HG02870 (cell line): ENCODE data around the gene SYCP2.
"Not testable (repeated sequence)": the region's sequence is repeated elsewhere in the genome, so short reads cannot be mapped to it uniquely, and the experiment has no call there.

Source experiments
- ATAC-seq: cut with Tn5 transposase; IDR thresholded peaks from one replicate; pipeline ENCODE4 v1.9.1; 2021; ENCODE audit warnings: mild to moderate bottlenecking, moderate library complexity; ENCODE audit not compliant: unreplicated experiment

The SYCP2 gene

DNA sequence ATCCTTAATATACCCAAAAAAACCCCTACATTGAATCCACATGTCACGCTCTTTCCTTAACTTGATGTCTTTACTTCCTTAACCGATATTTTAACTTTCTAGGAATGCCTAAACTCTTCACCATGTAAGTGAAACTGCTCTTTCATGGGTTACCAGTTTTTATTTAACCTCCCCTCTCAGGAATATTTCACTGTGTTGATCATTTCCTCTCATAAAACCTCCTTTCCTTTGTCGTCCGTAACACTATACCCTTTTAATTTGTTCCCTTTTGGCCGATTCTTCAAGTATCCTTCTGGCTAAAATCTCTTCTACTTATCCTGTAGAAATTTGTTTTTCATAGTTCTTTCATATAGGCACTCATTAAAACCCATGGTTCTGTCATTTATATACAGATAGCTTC, 24.6 kb downstream of the SYCP2 start:
- ATAC-seq = no peak

DNA sequence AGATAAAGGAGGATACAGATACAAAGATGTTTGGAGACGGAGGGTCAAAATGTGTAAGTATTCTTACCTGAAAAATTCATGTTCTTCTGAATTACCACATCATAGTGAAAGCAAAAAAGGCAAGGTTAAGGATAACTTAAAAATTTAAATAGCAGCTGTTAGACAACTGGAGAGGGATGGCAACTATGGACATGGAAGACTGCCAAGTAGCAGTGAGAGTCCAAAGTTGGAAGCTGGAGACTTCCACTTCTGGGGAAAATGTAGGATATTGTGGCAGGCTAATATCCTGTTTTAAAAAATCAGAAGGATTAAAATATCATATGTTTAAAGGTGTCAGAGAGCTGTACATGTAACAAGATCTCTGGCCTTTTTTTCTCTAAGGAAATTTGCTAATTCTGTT, 29.8 kb downstream of the SYCP2 start:
- ATAC-seq = no peak

DNA sequence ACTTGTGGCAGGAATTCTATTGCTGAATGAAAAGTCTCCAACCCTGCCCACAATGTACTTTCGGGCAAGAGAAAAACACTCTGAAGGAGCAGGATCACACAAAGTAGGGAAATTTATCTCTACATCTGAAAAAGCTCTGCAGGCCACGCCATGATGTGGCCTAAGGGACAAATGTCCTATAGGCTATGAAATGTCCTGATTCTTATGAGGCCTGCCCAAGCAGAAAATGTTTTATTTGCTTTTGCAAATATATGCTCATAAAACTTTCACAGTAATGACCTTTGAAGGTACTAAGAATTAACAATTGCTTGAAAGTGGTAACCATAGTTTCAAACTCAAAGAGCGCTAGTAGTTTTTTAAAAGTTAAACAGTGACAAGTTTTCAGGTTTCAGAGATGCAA, 31.0 kb downstream of the SYCP2 start:
- no peak for ATAC-seq

DNA sequence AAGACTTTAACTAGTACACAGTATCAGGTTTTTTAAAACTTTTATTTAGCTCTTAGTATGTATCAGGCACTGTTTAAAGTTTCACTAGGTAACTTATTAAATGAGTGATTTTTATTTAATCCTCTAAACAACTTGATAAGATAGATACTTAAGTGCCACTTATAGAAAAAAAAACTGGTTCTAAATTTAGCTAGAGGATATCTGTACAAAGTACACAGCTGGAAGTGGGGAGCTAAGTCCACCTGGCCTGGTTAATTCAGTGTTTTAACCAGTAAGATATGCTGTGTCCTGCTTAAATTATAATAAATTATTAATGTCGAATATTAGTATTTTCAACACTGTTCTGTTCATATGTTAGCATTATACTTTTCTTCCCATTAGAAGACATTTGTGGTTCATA, 37.5 kb downstream of the SYCP2 start:
- ATAC-seq = no peak

DNA sequence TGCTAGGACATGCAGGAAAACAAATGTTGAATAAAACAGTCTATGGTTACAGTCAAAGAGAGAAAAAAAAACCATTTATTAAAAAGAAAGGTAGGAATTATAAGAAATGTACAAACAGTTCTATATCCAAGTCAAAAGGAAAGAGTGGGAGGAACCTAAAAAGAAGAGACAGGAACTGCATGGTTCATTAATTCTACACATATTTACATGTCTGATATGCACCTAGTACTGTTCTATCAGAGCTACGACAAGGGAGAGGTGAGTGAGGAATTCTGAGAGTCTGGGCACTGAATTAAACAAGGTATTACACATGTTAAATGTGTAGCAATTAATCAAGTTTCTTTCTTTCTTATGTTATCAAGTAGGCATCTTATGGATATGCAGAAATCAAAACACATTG, 41.9 kb downstream of the SYCP2 start:
- no peak for ATAC-seq

DNA sequence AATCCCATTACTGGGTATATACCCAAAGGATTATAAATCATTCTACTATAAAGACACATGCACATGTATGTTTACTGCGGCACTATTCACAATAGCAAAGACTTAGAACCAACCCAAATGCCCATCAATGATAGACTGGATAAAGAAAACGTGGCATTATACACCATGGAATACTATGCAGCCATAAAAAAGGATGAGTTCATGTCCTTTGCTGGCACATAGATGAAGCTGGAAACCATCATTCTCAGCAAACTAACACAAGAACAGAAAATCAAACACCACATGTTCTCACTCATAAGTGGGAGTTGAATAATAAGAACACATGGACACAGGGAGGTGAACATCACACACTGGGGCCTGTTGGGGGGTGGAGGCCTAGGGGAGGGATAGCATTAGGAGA, 43.4 kb downstream of the SYCP2 start:
- not testable (repeated sequence) for ATAC-seq

DNA sequence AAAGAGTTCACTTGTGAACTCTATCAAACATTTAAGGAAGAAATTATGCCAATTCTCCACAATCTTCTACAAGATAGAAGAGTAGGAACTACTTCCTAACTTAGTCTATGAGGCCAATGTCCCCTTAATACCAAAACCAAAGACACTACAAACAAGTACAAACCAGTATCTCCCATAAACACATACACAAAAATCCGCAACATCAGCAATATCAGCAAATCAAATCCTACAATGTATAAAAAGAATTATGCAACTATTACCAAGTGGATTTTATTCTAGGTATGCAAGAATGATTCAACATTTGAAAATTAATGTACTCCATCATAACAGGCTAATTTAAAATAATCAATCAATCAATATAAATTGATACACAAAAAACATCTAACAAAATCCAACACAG, 45.4 kb downstream of the SYCP2 start:
- ATAC-seq = no peak

DNA sequence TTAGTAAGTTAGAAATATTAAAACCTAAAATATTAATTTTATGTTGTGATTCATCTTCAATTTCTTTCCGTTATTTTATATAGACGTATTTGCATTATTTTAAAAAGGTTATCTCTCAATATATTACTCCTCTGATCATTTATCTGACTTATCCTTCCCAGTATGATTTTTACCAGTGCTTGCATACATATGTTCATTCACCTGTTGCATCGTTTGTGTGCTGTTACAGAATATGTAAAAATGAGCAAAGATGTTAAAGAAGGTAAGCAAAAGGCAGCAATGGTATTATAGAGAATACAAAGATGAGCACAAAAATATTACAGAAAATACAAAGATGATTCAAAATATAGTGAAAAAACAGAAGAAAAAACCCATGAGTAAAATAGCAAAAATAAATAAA, 48.9 kb downstream of the SYCP2 start:
- ATAC-seq = no peak

DNA sequence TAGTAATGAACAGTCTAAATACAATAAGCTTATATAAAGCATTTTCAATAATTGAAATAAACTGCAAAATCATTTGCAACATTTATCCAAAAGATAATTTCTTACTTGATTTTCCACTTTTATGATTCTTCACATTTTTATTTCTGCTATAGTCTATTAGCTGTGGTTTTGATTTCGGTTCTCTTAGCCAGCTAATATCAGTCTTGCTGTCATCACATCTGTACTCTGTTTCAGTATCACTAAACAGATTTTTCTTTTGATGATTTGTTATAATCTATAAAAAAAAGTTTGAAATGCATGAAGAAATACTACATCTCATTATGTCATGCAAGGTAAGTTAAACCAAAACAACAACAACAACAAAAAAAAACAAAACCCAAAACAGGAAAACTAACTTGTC, 53.2 kb downstream of the SYCP2 start:
- no peak for ATAC-seq

DNA sequence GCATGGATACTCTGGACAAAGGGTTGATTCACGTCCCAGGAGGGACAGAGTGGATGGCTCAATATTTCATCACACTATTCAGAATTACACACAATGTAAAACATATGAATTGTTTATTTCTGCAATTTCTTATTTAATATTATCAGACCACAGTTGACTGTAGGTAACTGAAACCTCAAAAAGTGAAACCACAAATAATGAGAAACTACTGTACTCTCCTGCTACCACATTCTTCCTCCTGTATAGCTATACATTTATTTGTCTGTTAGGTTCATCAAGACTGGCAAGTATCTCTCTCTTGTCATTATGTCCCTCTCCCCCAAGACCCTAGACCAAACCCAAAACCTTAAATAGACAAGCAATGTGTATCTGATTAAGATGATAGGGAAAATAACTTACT, 60.0 kb downstream of the SYCP2 start:
- no peak for ATAC-seq

DNA sequence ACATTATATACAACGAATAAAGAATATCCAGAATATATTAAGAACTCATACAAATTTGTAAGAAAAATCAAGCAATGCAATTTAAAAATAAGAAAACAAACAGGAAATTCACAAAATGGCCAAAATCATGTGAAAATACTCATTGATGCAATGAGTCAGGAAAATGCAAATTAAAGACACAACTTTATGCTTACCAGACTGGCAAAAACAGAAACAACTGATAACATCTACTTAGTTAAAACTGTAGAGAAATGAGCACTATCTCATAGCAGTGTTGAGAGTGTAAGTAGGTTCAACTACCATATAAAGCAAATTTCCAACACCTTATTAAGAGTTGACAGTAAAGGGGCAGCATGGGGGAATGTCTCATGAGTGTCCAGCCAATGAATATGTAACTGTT, 62.3 kb downstream of the SYCP2 start:
- no peak for ATAC-seq

DNA sequence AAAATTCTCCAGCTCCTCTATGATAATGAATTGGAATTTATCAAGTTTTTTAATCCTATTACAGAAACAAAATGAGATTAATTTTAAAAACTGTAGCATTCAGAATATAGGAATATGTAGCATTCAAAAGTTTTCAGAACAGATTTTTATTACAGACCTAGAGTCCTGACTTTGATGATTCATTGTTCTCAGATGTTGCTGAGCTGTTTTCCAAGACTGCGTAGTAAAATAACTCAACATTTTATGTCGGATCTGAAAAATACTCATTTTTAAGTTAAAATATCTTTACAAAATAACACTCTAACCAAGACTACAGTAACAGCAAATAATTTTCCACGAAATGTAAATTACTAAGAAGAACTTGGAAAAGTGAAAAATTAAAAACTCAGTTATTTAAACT, 67.1 kb downstream of the SYCP2 start:
- ATAC-seq = no peak

DNA sequence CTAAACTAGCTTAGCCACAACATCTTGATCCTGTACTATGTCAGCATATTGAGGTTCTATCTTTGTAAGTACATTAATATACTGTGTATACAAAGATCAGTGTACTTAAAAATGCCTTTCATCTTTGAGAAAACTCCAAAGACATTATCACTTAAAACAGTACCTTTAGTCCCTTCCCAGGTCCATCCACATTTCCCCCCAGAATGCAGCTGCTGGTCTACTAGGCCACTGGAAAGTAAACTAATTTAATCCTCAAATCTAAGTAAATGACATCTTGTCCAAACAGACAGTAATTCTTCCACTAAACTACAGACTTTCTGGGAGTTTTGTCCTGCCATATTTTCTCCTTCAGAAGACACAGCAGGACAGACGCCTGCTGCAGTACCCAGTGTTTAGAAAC, 68.7 kb downstream of the SYCP2 start:
- ATAC-seq = no peak

DNA sequence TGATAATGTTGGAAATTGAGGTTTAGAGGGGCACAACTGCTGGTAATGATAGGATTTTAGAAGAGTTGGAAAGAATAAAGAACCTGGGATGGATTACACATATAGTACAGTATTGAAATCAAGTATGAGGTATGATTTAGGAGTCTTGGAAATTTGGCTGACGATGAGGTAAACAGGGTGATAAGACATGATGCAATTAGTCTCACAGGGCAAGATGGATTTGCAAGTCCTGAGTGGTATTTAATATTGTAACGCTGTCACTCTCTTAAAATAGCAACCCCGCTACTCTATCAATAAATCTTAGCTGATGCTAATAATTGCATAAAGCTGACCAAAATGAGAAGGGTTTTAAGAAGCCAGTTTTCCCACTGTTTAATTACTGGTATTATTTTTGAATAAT, 70.4 kb downstream of the SYCP2 start:
- no peak for ATAC-seq

DNA sequence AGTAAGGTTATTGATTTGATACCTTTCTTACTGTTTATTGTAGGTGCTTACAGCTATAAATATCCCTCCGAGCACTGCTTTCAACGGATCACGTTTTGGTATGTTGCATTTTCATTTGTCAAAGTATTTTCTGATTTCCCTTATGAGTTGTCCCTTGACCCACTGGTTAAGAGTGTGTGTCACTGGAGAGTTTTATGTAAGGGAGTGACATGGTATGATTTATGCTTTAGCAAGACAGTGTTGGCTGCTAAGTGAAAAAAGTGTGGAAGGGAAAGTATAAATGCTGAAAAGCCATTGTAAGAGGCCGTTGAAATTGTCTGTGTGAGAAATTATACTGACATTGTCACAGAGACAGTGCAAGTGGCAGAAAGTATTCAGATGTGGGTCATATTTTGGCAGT, 72.0 kb downstream of the SYCP2 start:
- ATAC-seq = no peak

DNA sequence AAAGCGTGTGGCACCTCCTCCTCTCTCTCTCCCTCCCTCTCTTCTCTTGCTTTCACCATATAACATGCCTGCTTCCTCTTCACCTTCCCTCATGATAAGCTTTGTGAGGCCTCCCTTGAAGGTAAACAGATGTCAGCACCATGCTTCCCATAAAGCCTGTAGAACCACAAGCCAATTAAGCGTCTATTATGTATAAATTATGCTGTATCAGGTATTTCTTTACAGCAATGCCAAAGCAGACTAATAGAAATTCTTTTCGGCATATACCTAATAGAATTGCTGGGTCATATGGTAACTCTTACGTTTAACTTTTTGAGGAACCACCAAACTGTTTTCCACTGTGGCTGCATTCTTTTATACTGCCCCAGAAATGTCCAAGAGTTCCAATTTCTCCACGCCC, 75.0 kb downstream of the SYCP2 start:
- no peak for ATAC-seq

DNA sequence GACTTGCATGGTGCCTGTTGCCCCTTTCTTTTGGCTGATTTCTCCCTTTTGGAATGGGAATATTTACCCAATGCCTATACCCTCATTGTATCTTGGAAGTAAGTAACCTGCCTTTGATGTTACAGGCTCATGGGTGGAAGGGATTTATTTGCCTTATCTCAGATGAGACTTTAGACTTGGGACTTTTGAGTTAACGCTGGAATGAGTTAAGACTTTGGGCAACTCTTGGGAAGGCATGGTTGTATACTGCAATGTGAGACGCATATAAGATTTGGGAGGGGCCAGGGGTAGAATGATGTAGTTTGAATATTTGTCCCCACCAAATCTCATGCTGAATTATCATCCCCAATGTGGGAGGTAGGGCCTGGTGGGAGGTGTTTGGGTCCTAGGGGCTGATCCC, 75.5 kb downstream of the SYCP2 start:
- no peak for ATAC-seq

DNA sequence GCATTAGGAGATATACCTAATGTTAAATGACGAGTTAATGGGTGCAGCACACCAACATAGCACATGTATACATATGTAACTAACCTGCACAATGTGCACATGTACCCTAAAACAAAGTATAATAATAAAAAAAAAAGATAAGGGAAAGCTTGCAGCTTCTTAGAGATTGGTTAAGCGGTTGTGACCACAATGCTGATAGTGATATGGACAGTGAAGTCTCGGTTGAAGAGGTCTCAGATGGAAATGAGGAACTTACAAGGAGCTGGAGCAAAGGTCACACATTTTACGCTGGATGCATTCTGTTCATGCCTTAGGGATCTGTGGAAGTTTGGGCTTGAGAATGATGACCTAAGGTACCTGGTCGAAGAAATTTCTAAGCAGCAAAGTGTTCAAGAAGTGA, 76.5 kb downstream of the SYCP2 start:
- ATAC-seq = not testable (repeated sequence)

DNA sequence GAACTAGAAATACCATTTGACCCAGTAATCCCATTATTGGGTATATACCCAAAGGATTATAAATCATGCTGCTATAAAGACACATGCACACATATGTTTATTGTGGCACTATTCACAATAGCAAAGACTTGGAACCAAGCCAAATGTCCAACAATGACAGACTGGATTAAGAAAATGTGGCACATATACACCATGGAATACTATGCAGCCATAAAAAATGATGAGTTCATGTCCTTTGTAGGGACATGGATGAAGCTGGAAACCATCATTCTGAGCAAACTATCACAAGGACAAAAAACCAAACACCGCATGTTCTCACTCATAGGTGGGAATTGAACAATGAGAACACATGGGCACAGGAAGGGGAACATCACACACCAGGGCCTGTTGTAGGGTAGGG, 76.9 kb downstream of the SYCP2 start:
- ATAC-seq = not testable (repeated sequence)

DNA sequence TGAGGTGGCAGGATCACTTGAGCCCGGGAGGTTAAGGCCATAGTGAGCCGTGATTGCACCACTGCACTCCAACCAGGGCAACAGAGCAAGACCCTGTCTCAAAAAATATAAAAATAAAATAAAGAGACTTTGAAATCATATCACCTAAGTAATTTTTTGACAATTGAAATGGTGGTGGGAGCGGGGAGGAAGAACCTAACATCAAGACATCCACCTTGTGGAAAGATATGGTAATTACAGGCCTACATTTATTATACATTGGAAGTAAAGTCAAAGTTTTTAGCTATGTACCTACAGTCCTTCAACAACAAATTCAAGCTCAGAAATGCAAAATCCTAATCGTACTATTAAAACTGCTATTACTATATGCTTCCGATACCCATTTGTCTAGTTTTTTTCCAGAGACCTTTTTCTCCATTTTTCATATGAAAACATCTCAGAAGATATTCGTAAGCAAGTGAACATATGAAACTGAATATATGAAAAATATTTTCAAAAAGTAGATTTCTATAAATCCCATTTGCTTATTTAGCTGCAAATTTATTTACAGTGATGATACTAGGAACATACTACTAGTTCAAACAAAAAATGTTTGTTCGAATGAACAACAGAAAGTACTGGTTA, 83.3 kb downstream of the SYCP2 start:
- no peak for ATAC-seq

DNA sequence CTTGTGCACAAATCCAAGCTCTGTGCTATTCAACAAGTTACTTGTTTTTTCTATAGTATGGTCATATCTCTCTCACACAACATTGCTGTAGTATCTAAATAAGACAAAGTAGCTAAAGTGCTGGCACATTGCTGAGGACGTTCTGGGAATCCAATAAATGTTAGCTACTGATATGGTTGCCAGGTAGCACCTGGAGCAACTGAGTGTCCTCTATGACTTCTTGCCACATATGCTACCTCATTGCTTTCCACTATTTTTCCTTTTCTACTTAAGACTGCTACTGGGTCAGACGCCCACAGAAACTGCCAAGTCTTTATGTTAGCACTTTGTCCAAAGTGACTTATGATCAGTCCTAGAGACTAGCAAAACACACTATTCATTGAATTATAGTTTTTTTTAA, 85.3 kb downstream of the SYCP2 start:
- ATAC-seq = no peak

DNA sequence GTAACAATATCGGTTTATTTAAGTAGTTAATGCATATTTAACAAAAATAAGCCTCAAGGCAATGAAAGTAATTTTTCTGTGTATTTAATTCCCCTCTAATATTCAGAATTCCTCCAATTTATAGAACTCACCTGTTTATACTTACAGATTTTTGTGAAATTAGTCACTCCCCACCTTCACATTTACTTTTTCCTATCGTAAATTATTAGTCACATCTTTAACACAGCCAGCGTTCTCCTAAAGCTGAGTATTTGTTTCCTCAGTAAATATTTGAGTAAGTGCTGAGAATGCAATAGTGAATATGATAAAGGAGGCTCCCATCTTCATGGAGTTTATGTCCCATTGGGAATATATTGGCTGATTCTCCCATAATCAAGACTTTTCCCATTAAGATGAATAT, 88.0 kb downstream of the SYCP2 start:
- no peak for ATAC-seq

DNA sequence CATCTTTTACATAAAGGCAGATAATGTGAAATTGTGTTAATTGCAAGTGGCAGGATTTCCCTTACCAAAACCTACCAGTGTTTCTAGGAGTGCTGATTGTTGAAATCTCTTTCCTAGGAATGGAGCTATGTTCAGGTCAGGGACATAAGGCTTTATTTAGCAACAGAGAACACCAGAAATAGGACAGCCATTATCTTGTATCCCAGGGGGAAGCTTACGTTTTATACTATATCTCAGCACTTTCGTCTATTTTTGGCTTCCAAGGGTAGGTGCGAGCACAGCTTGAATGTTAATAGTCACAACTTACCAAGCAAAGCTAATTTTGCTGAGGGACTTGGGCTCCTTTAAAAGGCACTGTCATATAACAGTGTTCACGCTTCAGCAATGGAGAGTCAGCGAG, 94.0 kb downstream of the SYCP2 start:
- ATAC-seq = no peak
